Ascending aorta (tissue), 2 donors: ENCODE results near the gene TBCA. TPM values are rescaled to one million over a fixed set of nuclear protein-coding genes. Genes with fewer than 3 reads are reported as not detected.

Source experiments
- DNase-seq, 2 donors: peaks; one replicate each; pipeline ENCODE4 v3.0.0-alpha.2; 2019; ENCODE audit warnings: low spot score in 2 of 2
- H3K27ac ChIP-seq, 2 donors: fragments of 200-600 bp; sonication (generic); one replicate each; pipeline ENCODE4 v1.5.1; 2016 to 2017; ENCODE audit warnings: mild to moderate bottlenecking in 1 of 2
- H3K27me3 ChIP-seq: fragments of 200-600 bp; sonication (generic); one replicate; pipeline ENCODE4 v1.5.1; 2017
- H3K36me3 ChIP-seq, 2 donors: fragments of 200-600 bp; sonication (generic); one replicate each; pipeline ENCODE4 v1.5.1; 2016
- H3K4me1 ChIP-seq, 2 donors: fragments of 200-600 bp; sonication (generic); one replicate each; pipeline ENCODE4 v1.5.1; 2016 to 2017; ENCODE audit warnings: mild to moderate bottlenecking in 1 of 2
- H3K4me3 ChIP-seq, 2 donors: fragments of 200-600 bp; sonication (generic); one replicate each; pipeline ENCODE4 v1.5.1; 2016 to 2017; ENCODE audit warnings: mild to moderate bottlenecking in 1 of 2
- H3K9me3 ChIP-seq, 2 donors: fragments of 200-600 bp; sonication (generic); one replicate each; pipeline ENCODE4 v1.5.1; 2016
- CTCF ChIP-seq, 3 experiments: fragments of 200-600 bp in 2 of 3; fragments of 450-650 bp in 1 of 3; sonication (generic) in 2 of 3; IDR thresholded peaks; one replicate each; pipeline ENCODE4 v1.5.1; 2016 to 2019; ENCODE audit warnings: antibody characterized with exemption in 3 of 3, mild to moderate bottlenecking in 1 of 3, moderate library complexity in 1 of 3
- intact Hi-C: fragments of 100-400 bp; cut with DNase I; formaldehyde crosslinking; loops from one replicate; pipeline ENCODE4 v1.15.1; 2023
- total RNA-seq: library from RNA; depleted of rRNA; stranded (reverse); fragments of >200 nt; gene quantifications from one replicate; pipeline ENCODE4 v1.1.0, GENCODE V29; 2016

The TBCA gene
- total RNA-seq, 1 donor from 2014 or later: 27.4 TPM

GRCh38 chr5:77641963-77642737 lies 134.0 kb downstream of the TBCA start:
- Histone ChIP-seq H3K27me3 (peaks cover 59% of the 10 kb centered on the region), H3K4me1 (peaks cover 0 to 14% of the 10 kb centered on the region in 2 donors), H3K36me3 (no peaks in the 10 kb centered on the region), H3K27ac (no peak overlapping the region), H3K4me3 (no peak overlapping the region), H3K9me3 (no peaks in the 10 kb centered on the region)
- no peak for TF ChIP-seq CTCF (IDR thresholded peaks at IDR 0.05)
- intact Hi-C loops: loop anchor here (10.0 kb wide), 1 partner anchor 363 kb away; no protein-coding TSS in a partner anchor
- DNase-seq: no peak

DNA sequence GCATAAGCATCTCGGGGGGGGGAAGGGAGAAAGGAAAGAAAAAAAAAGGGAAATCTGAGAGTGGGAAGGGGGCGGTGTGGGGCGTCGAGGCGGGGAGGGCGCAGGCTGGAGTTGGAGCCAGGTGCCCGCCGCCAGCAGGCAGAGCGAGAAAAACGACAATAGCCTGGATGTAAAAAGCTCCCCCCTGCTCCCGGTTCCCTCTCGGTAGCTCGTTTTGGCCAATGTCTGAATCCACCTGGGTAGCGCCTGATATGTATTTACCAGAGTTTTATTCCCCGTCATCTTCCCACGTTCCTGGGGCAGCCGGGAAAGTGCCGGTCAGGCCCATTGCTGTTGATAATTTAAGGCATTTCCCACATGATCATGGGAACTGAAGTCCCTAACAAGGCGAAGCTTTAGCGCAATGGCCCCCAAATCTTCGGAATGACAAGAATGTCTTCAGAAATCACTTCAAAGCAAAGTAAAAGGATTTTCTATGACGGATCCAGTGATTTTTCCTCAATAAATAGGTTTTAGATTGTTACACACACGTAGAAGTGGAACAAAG lies 134.7 kb downstream of the TBCA start:
- Histone ChIP-seq H3K27ac (no peak overlapping the region), H3K9me3 (no peaks in the 10 kb centered on the region), H3K27me3 (peaks cover 66% of the 10 kb centered on the region), H3K36me3 (no peaks in the 10 kb centered on the region), H3K4me1 (peaks cover 0 to 19% of the 10 kb centered on the region in 2 donors), H3K4me3 (no peak overlapping the region)
- no peak for TF ChIP-seq CTCF (IDR thresholded peaks at IDR 0.05)
- intact Hi-C loops: loop anchor here (10.0 kb wide), 1 partner anchor 363 kb away; no protein-coding TSS in a partner anchor
- no peak for DNase-seq

Other genes starting within 250 kb of the TBCA start
- not detected for gene OTP, start 137.6 kb downstream of the TBCA start, total RNA-seq